DOHH2 (cell line): Measurements from ENCODE around the gene FRS3.

Experiments
- CTCF ChIP-seq: fragments of 200-600 bp; sonication (generic); IDR thresholded peaks from one replicate; pipeline ENCODE4 v1.5.1; 2014; ENCODE audit warnings: antibody characterized with exemption, mild to moderate bottlenecking, low read depth, low read length; ENCODE audit not compliant: poor library complexity, severe bottlenecking
- EZH2phosphoT487 ChIP-seq: fragments of 200-600 bp; sonication (generic); IDR thresholded peaks from 2 replicates; pipeline ENCODE4 v1.6.1; 2017; ENCODE audit warnings: borderline replicate concordance, mild to moderate bottlenecking, antibody characterized with exemption, low read length, moderate library complexity, mixed read lengths

DNA sequence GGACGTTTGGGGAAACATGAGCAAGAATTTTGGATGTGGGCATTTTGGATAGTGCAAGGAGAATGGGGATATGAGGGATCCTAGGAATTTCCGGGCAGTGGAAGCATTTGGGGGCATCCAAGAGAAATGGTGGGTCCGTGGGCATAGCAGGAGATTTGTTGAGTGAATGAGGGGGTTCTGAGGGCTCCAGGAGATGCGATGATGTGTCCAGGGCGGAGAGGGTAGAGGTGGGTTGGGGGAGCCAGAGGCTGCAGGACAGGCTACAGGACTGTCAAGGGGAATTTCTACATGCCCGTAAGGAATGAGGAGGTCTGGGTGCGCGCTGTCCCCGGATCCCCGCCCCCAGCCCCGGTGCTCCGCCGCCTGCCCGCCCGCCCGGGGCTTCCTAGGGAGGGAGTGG lies 364 bp downstream of the FRS3 start:
- TF ChIP-seq CTCF (no peak), EZH2phosphoT487 (no peak)
